IPS-NIHi11 (cell line): Measurements from ENCODE around the gene NFKB1.

Experiments
- DNase-seq: peaks from one replicate; pipeline ENCODE4 v3.0.0; 2012; ENCODE audit warnings: mixed read lengths, low spot score

The NFKB1 gene

DNA sequence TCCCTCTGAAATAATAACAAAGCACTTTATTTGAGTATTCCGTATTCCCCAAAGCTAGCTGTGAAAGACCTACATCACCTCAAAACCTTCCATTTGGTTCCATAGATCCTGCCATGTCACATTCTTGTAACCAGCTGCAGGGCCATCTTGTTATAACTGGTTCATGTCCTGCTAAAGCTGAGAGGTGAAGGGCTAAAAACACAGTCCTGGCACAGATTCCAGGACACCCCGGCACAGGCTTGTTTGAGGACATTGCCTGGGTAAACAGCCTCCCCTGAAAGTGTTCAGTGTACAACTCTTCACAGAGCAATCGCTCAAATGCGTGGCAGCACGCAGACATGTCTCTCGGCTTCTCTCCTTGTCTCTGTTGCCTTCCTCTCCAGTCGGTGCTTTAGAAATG, 130.5 kb downstream of the NFKB1 start:
- DNase-seq, result no peak

DNA sequence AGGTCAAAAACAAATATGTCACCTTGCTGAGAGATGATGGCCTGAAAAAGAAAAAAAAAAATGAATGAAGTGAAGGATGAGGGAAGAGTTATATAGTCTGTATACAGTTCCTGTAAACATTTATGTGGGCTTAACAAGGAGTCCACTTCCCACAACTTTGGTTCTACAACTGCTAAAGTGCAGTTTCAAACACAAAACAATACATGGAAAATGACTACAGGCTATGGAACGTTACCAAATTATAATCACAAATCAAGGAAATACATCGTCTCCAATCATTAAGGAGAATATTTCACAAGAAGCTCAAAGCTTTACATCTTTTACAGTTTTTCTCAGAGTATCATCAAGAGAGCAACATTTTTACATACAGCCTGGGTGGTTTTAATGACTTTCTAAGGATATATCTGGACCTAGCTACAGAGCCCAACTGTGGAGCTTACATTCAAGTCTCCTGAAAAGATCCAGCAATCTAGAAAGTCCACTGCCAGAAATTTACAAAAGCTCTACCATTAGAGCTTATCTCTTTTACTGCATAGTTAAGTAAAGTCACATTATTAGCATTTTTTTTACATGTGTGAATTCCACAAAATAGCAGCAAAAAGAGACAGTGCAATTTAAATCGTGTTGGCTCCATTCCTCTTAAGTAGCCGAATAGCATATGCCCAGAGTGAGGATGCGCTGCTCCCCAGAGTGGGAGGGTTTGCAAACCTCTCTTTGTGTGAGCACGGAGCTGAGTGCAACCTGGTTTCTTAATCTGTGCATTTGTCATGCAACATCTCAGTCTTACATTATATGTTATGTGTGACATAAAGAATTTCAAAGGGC, 131.3 kb downstream of the NFKB1 start:
- DNase-seq, result no peak

DNA sequence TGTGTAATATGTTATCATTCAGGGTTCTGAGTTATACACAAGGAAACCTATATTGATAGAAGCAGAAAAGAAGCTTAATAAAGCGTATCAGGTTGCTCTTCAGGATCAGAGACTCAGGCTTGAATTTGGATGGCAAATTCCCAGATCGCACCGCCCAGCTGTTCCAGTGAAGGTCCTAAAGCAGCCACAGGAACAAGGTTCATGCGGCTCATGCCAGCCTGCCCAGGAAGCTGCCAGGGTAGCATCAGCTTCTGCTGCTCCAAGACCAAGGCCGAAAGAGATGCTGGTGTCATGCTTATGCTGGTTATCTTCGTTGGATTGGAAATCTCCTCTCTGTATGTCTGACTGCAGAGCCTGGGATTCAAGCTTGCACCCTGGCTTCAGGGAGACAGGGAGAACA, 131.9 kb downstream of the NFKB1 start:
- DNase-seq, result no peak

DNA sequence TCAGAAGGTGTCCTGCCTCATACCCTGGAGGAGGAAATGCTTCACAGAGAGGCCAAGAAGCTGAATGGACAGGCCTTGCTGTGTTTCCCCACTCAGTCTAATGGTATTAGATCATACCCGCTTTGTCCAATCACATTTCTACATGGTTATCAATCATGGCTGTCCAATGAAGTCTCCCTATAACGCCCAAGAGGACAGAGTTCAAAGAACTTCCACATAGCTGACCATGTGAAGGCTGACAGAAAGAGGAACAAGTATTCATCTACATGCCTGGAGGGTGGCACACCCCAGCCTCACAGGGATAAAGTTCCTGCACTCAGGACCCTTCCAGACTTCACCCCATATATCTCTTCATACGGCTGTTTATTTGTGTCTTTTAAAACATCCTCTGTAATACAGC, 136.2 kb downstream of the NFKB1 start:
- no peak for DNase-seq

DNA sequence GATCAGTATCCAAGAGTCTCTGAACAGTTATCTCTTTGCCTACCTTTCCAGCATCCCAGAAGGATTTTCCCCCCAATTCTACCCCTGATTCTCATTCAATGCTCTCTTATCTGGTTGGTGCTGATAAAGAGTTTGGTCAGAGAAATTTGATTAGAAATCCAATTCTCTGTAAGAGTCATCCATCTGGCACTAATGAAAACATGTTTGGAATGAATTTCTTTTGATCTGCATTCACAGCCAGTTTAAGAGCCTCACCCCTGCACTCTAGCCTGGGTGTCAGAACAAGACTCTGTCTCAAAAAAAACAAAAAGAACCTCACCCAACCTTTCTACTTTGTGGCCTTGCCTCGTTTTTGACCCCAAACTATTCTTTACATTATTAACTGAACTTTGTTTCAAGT, 137.5 kb downstream of the NFKB1 start:
- no peak for DNase-seq

DNA sequence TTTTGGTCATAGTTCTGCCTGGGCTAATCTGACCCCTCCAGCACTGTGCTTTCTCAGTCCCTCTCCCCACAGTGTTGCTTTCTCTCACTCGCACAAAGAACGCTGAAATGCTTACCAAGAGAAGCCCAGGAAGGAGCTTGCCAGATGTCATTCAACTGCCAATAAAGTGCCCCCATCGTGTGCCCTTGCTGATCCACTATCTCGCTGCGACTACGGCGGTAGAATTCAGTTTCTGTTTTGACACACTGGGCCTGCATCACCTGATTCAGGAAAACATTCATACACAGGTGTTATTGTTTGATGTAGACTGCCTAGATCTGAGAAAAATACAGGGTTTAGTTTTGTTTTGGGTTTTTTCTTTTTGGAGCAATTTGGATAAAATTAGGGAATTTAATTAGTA, 138.4 kb downstream of the NFKB1 start:
- no peak for DNase-seq

DNA sequence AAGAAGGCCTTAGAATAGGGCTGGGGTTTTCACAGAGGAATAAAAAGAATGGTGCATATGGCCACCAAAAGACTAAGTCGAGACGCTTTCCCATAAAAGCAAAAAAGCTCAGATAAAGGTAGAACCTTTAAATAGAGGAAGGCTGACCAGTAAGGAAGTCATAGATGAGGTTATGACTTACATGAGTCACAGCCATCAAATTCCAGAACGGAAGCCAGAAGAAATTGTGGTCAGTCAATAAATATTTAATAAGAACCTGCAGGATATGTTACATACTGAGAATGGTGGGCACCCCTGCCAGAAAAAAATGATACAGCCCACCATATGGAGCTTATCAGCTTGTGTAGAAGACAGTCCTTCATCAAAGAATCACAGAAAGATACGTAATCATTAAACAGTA, 139.5 kb downstream of the NFKB1 start:
- DNase-seq, result no peak

DNA sequence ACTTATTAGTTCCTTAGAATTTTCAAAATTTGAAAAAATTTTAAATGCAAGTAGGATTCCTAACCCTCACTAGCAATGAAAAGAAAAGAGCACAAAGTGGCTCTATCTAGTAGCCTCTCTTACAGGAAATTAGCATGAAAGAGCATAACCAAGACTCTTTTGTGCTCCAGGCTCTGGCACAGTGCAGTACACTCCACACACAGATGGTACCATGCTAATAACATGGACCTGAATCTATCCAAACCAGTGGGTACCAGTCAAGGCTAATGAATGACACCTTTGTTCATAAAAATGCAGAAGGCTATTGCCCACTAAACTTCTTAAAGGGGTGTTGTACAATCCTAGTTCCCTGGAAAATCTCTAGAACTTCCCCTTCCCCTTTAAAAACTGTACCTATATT, 140.6 kb downstream of the NFKB1 start:
- DNase-seq, result no peak

DNA sequence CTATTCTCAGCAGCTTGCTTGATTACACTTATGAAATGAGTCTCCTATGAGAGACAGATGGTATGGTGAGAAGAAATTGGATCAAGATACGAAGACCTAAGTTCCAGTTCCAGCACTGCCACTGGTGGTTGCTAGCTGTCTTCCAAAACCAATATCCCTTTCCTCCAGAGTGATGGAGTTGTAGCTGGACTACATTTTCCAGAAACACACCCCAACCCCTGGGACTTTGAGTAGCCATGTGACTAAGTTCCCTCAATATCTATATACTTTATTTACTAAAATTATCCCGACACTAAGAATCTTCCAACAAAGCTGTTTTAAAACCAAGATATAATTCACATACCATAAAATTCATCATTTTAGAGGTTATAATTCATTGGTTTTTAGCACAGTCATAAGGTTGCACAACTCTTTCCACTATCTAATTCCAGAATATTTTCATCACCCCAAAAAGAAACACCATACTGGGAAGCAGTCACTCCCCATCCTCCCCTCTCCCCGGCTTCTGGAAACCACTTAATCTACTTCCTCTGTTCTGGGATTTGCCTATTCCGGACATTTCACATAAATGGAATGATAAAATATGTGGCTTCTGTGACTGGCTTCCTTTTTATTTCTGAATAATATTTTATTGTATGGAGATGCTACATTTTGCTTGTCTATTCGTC, 141.6 kb downstream of the NFKB1 start:
- DNase-seq, result no peak

DNA sequence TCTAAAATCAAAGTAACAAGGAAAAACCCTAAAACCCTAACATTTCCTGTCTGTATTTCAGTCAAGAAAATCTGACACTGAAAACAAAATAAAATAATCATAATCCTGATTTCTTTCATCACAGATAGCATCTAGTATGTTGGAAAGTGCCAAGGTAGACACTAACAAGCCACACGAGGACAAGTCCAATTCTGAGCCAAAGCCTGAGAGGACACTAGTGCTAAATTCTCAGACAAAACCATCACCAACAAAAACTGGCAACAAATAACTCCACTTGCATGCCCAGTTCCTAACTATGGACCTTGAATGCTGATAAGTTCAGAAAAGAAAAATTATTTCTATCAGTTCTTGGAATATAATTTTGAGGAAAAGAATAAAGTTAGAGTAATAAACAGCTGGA, 146.0 kb downstream of the NFKB1 start:
- DNase-seq, result no peak

DNA sequence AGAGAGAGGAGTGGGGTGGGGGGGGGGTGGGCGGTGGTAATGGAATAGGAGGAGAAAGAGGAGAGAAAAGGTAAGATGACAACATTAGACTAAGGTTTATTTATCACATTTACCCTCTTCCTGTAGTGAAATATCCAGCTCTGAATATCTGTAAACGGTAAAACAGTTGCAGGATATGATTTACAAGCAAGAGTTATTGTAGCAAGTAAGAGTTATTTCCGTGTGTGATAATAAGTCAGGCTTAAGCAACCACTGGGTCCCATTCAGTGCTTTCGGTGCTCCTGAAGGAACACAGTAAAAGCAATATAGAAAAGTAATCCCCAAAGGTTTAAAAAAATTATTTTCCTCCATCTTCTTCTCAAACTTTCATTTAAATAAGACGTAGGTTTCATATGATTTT, 156.0 kb downstream of the NFKB1 start:
- no peak for DNase-seq

DNA sequence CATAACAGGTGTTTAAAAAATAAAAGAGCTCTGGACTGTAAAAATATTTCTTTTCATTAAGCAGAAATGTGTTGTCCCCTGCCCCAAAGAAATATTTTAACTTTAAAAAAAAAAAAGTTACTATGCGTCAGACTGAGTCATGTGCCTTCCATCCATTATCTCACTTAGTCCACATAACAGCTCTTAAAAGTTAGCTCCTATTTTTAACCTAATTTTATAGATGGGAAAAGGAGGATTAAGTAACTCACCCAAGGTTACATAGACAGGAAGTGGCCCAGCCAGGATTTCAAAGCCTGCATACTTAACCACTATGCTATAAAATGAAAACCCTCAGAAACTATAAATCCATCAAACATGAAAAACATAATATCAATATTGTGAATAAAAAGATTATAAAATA, 161.9 kb downstream of the NFKB1 start:
- DNase-seq, result no peak

DNA sequence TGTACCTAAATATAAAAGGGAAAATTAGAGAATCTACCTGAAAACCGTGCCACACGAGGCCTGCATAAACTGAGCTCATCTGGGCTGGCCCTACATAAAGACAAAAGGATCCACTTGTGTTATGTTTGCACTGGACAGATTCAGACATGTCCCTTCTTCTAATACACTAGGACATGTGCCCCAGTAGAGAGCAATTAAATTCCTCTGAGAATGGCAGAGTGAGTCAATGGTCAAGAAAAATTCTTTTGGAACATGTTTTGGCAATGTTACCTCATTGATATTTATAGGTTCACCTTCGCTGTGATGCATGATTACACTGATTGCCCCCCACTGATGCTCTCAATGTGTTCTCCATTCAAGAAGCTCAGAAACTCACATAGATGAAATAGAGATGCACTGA, 164.4 kb downstream of the NFKB1 start:
- no peak for DNase-seq
